ENCODE measurements around the gene IL17C.

GRCh38 chr16:88671806-88672205, 33.4 kb downstream of the IL17C start:
- TF ChIP-seq CTCF (IDR thresholded peaks at IDR 0.05) = no peak
- no peak for TF ChIP-seq POLR2A (IDR thresholded peaks at IDR 0.05)
